HEK293 (cell line): ENCODE data around the gene AATK.
A peak's percentile ranks its signal among the peaks of the same experiment; 100 is the strongest.

Source experiments
- CTCF ChIA-PET: fragments of 350-600 bp; formaldehyde crosslinking; extraction: SDS; loops from one replicate; lab custom pipeline; 2021; ENCODE audit warnings: antibody characterized with exemption; lab: Yijun Ruan, JAX
- POLR2A ChIA-PET: fragments of 300-600 bp; formaldehyde crosslinking; extraction: SDS; loops from one replicate; lab custom pipeline; 2020; ENCODE audit warnings: antibody characterized with exemption, inconsistent platforms; lab: Yijun Ruan, JAX
- H3K27ac ChIP-seq: fragments of 200-500 bp; sonication (Bioruptor generic); 2 replicates; pipeline ENCODE4 v1.5.1; 2014; ENCODE audit warnings: low read depth, low read length, control low read depth, inconsistent platforms; ENCODE audit errors: extremely low read depth
- H3K36me3 ChIP-seq, 2 experiments: fragments of 200-500 bp in 1 of 2; sonication (Bioruptor generic) in 1 of 2; 1 replicate in 1 of 2; 2 replicates in 1 of 2; pipeline ENCODE4 v1.5.1; 2014 to 2017; ENCODE audit warnings: inconsistent platforms in 2 of 2, low read length in 2 of 2; ENCODE audit not compliant: control insufficient read depth in 2 of 2, insufficient read depth in 1 of 2
- H3K4me1 ChIP-seq: fragments of 200-500 bp; sonication (Bioruptor generic); 2 replicates; pipeline ENCODE4 v1.5.1; 2014; ENCODE audit warnings: mild to moderate bottlenecking, low read length, inconsistent platforms; ENCODE audit not compliant: control insufficient read depth, insufficient read depth
- H3K4me3 ChIP-seq: 2 replicates; pipeline ENCODE4 v1.5.1; 2011; ENCODE audit warnings: low read depth, mild to moderate bottlenecking, control low read depth, low read length, moderate library complexity
- H3K9me3 ChIP-seq: fragments of 200-500 bp; sonication (Bioruptor generic); 2 replicates; pipeline ENCODE4 v1.5.1; 2014; ENCODE audit warnings: low read depth, low read length, inconsistent platforms; ENCODE audit not compliant: control insufficient read depth, insufficient read depth
- EGR2 ChIP-seq: fragments of 450-650 bp; formaldehyde crosslinking; IDR thresholded peaks from 2 replicates; pipeline ENCODE4 v1.5.1; 2016; ENCODE audit warnings: low read depth, missing biosample characterization, missing genetic modification characterization
- GLIS1 ChIP-seq: fragments of 450-650 bp; formaldehyde crosslinking; IDR thresholded peaks from 2 replicates; pipeline ENCODE4 v1.5.1; 2016; ENCODE audit warnings: missing biosample characterization, missing genetic modification characterization
- KLF1 ChIP-seq: fragments of 450-650 bp; formaldehyde crosslinking; IDR thresholded peaks from 2 replicates; pipeline ENCODE4 v1.5.1; 2016; ENCODE audit warnings: missing biosample characterization, missing genetic modification characterization
- KLF17 ChIP-seq: fragments of 450-650 bp; formaldehyde crosslinking; IDR thresholded peaks from 2 replicates; pipeline ENCODE4 v1.5.1; 2016; ENCODE audit warnings: missing biosample characterization, missing genetic modification characterization
- KLF9 ChIP-seq: fragments of 450-650 bp; formaldehyde crosslinking; IDR thresholded peaks from 2 replicates; pipeline ENCODE4 v1.5.1; 2016; ENCODE audit warnings: missing biosample characterization, missing genetic modification characterization, low read depth
- MYNN ChIP-seq: fragments of 450-650 bp; formaldehyde crosslinking; IDR thresholded peaks from 2 replicates; pipeline ENCODE4 v1.5.1; 2016; ENCODE audit warnings: missing biosample characterization, missing genetic modification characterization, borderline replicate concordance
- MZF1 ChIP-seq: fragments of 450-650 bp; formaldehyde crosslinking; IDR thresholded peaks from 2 replicates; pipeline ENCODE4 v1.5.1; 2017; ENCODE audit warnings: missing biosample characterization, missing genetic modification characterization, borderline replicate concordance
- OVOL3 ChIP-seq: fragments of 450-650 bp; formaldehyde crosslinking; IDR thresholded peaks from 2 replicates; pipeline ENCODE4 v1.5.1; 2016; ENCODE audit warnings: missing biosample characterization, missing genetic modification characterization
- PATZ1 ChIP-seq: fragments of 450-650 bp; formaldehyde crosslinking; IDR thresholded peaks from 2 replicates; pipeline ENCODE4 v1.5.1; 2016; ENCODE audit warnings: missing biosample characterization, missing genetic modification characterization
- SCRT1 ChIP-seq: fragments of 450-650 bp; formaldehyde crosslinking; IDR thresholded peaks from 2 replicates; pipeline ENCODE4 v1.5.1; 2016; ENCODE audit warnings: missing biosample characterization, missing genetic modification characterization, borderline replicate concordance
- SP3 ChIP-seq: fragments of 450-650 bp; formaldehyde crosslinking; IDR thresholded peaks from 2 replicates; pipeline ENCODE4 v1.5.1; 2016; ENCODE audit warnings: missing biosample characterization, missing genetic modification characterization
- SP7 ChIP-seq: fragments of 450-650 bp; formaldehyde crosslinking; IDR thresholded peaks from 2 replicates; pipeline ENCODE4 v1.5.1; 2016; ENCODE audit warnings: missing biosample characterization, missing genetic modification characterization
- WT1 ChIP-seq: fragments of 450-650 bp; formaldehyde crosslinking; IDR thresholded peaks from 2 replicates; pipeline ENCODE4 v1.5.1; 2016; ENCODE audit warnings: missing biosample characterization, missing genetic modification characterization
- ZBTB1 ChIP-seq: fragments of 450-650 bp; formaldehyde crosslinking; IDR thresholded peaks from 2 replicates; pipeline ENCODE4 v1.5.1; 2016; ENCODE audit warnings: missing biosample characterization, missing genetic modification characterization
- ZBTB44 ChIP-seq: fragments of 450-650 bp; IDR thresholded peaks from 2 replicates; pipeline ENCODE4 v1.5.1; 2018; ENCODE audit warnings: missing biosample characterization, mild to moderate bottlenecking, missing genetic modification characterization
- ZFP37 ChIP-seq: fragments of 450-650 bp; formaldehyde crosslinking; IDR thresholded peaks from 2 replicates; pipeline ENCODE4 v1.5.1; 2016; ENCODE audit warnings: missing biosample characterization, missing genetic modification characterization
- ZIC2 ChIP-seq: fragments of 450-650 bp; formaldehyde crosslinking; IDR thresholded peaks from 2 replicates; pipeline ENCODE4 v1.5.1; 2016; ENCODE audit warnings: missing biosample characterization, missing genetic modification characterization
- ZNF138 ChIP-seq: fragments of 450-650 bp; formaldehyde crosslinking; IDR thresholded peaks from 2 replicates; pipeline ENCODE4 v1.5.1; 2016; ENCODE audit warnings: missing biosample characterization, missing genetic modification characterization, borderline replicate concordance
- ZNF148 ChIP-seq: fragments of 450-650 bp; formaldehyde crosslinking; IDR thresholded peaks from 2 replicates; pipeline ENCODE4 v1.5.0; 2017; ENCODE audit warnings: missing biosample characterization, missing genetic modification characterization, borderline replicate concordance
- ZNF23 ChIP-seq: fragments of 450-650 bp; formaldehyde crosslinking; IDR thresholded peaks from 2 replicates; pipeline ENCODE4 v1.5.1; 2016; ENCODE audit warnings: missing biosample characterization, missing genetic modification characterization, borderline replicate concordance
- ZNF280C ChIP-seq: fragments of 450-650 bp; formaldehyde crosslinking; IDR thresholded peaks from 2 replicates; pipeline ENCODE4 v1.5.1; 2016; ENCODE audit warnings: missing biosample characterization, missing genetic modification characterization
- ZNF324 ChIP-seq: fragments of 450-650 bp; formaldehyde crosslinking; IDR thresholded peaks from 2 replicates; pipeline ENCODE4 v1.5.1; 2016; ENCODE audit warnings: missing biosample characterization, missing genetic modification characterization
- ZNF426 ChIP-seq: fragments of 450-650 bp; formaldehyde crosslinking; IDR thresholded peaks from 2 replicates; pipeline ENCODE4 v1.5.1; 2017; ENCODE audit warnings: missing biosample characterization, missing genetic modification characterization, mild to moderate bottlenecking, inconsistent platforms, moderate library complexity
- ZNF555 ChIP-seq: fragments of 450-650 bp; formaldehyde crosslinking; conservative IDR thresholded peaks from 2 replicates; pipeline ENCODE4 v1.5.1; 2017; ENCODE audit warnings: missing biosample characterization, mild to moderate bottlenecking, missing genetic modification characterization, inconsistent platforms
- ZNF610 ChIP-seq: fragments of 450-650 bp; formaldehyde crosslinking; IDR thresholded peaks from 2 replicates; pipeline ENCODE4 v1.5.1; 2016; ENCODE audit warnings: missing biosample characterization, missing genetic modification characterization, borderline replicate concordance
- ZNF626 ChIP-seq: fragments of 450-650 bp; sonication (Bioruptor Pico); formaldehyde crosslinking; IDR thresholded peaks from 2 replicates; pipeline ENCODE4 v1.5.1; 2018; ENCODE audit warnings: missing biosample characterization, missing genetic modification characterization, inconsistent platforms
- ZNF670 ChIP-seq: fragments of 450-650 bp; formaldehyde crosslinking; IDR thresholded peaks from 2 replicates; pipeline ENCODE4 v1.5.1; 2016; ENCODE audit warnings: missing biosample characterization, missing genetic modification characterization, low read depth
- ZNF830 ChIP-seq: fragments of 450-650 bp; IDR thresholded peaks from 2 replicates; pipeline ENCODE4 v1.5.0; 2018; ENCODE audit warnings: missing biosample characterization, missing genetic modification characterization, low read depth, mild to moderate bottlenecking, moderate library complexity

The AATK gene

GRCh38 chr17:81090361-81091136, 75.5 kb downstream of the AATK start:
- POLR2A ChIA-PET, result no interaction called here
- Histone ChIP-seq H3K4me3 (no peak overlapping the region), H3K36me3 (peaks cover 0 to 29% of the 10 kb centered on the region in 2 experiments; a peak in 1 of 3 replicates), H3K27ac (no peak overlapping the region), H3K9me3 (no peaks in the 10 kb centered on the region), H3K4me1 (peaks cover 7% of the 10 kb centered on the region)
- CTCF ChIA-PET, result interaction anchor here (0.6 to 1.0 kb wide), 3 partner anchors 8 to 350 kb away, joined by 3 to 4 read pairs (median 3); no protein-coding TSS in a partner anchor
- no peak for TF ChIP-seq ZFP37
- TF ChIP-seq KLF17 (tag by site-specific recombination), result 0 out of 2 replicates have a peak, but pooled peaks have one; percentile 36
- TF ChIP-seq SCRT1 (tag by site-specific recombination), result 0 out of 2 replicates have a peak, but pooled peaks have one; percentile 46
- no peak for TF ChIP-seq OVOL3
- peak; percentile 76 for TF ChIP-seq ZIC2
- no peak for TF ChIP-seq ZBTB1 (tag by site-specific recombination)
- 0 out of 2 replicates have a peak, but pooled peaks have one; percentile 17 for TF ChIP-seq SP7 (tag by site-specific recombination)
- TF ChIP-seq ZBTB44, result 0 out of 2 replicates have a peak, but pooled peaks have one; percentile 11
- peak; percentile 91 for TF ChIP-seq KLF1 (tag by site-specific recombination)
- no peak for TF ChIP-seq WT1
- 0 out of 2 replicates have a peak, but pooled peaks have one; percentile 16 for TF ChIP-seq SP3 (tag by site-specific recombination)
- TF ChIP-seq ZNF555 (tag by site-specific recombination), result no peak
- TF ChIP-seq ZNF280C (tag by site-specific recombination), result no peak
- peak; percentile 72 for TF ChIP-seq GLIS1 (tag by site-specific recombination)
- TF ChIP-seq ZNF626 (tag by site-specific recombination), result no peak
- peak; percentile 28; the same call in 1 of the 2 replicates for TF ChIP-seq PATZ1 (tag by site-specific recombination)
- no peak for TF ChIP-seq ZNF23
- TF ChIP-seq EGR2, result no peak
- TF ChIP-seq ZNF426, result no peak
- TF ChIP-seq ZNF830 (tag by site-specific recombination), result no peak
- no peak for TF ChIP-seq ZNF670 (tag by site-specific recombination)
- no peak for TF ChIP-seq ZNF610
- no peak for TF ChIP-seq MYNN
- TF ChIP-seq MZF1 (tag by site-specific recombination), result no peak
- no peak for TF ChIP-seq ZNF148 (tag by site-specific recombination)
- peak; percentile 58; the same call in 1 of the 2 replicates for TF ChIP-seq KLF9 (tag by site-specific recombination)
- no peak for TF ChIP-seq ZNF138 (tag by site-specific recombination)
- TF ChIP-seq ZNF324, result no peak
